Left lung (tissue), 14 donors: ENCODE results near the gene SELL. TPM values are rescaled to one million over a fixed set of nuclear protein-coding genes. Genes with fewer than 3 reads are reported as not detected.

ENCODE experiments used
- ATAC-seq: fragments of 200-7000 bp; cut with Tn5 transposase; one replicate; pipeline ENCODE4 v1.9.1; 2020; ENCODE audit warnings: moderate library complexity
- DNase-seq, 4 donors: peaks; one replicate each; pipeline ENCODE4 v3.0.0-alpha.2; 2013 to 2020
- H3K27ac ChIP-seq, 2 donors: fragments of 200-600 bp; sonication (generic) in 1 of 2; one replicate each; pipeline versions ENCODE4 v1.5.0 to v1.8.0; 2020 to 2021
- H3K27me3 ChIP-seq, 2 donors: fragments of 200-600 bp; sonication (generic) in 1 of 2; one replicate each; pipeline versions ENCODE4 v1.5.0 to v1.8.0; 2020 to 2021
- H3K36me3 ChIP-seq, 2 donors: fragments of 200-600 bp; sonication (generic) in 1 of 2; one replicate each; pipeline versions ENCODE4 v1.5.0 to v1.8.0; 2020 to 2021
- H3K4me1 ChIP-seq, 2 donors: fragments of 200-600 bp; one replicate each; pipeline ENCODE4 v1.8.0; 2021
- H3K4me3 ChIP-seq, 2 donors: fragments of 200-600 bp; sonication (generic) in 1 of 2; one replicate each; pipeline versions ENCODE4 v1.5.0 to v1.8.0; 2020 to 2021; ENCODE audit warnings: mild to moderate bottlenecking in 1 of 2
- H3K9me3 ChIP-seq, 2 donors: fragments of 200-600 bp; sonication (generic) in 1 of 2; one replicate each; pipeline versions ENCODE4 v1.5.0 to v1.8.0; 2020 to 2021
- intact Hi-C, 2 donors: fragments of 100-400 bp; cut with DNase I; formaldehyde crosslinking; loops; one replicate each; pipeline versions ENCODE4 v1.11.2 to v1.14.2; 2022
- long read RNA-seq, 12 donors: library from polyadenylated mRNA in 2 of 12; unstranded in 2 of 12; transcript quantifications; one replicate each; pipeline ENCODE4 v2.0.0 and lab custom pipeline, GENCODE V29; 2019 to 2026
- polyA plus RNA-seq, 6 donors: library from polyadenylated mRNA; unstranded; fragments of 120-200 nt; gene quantifications; one replicate each; pipeline ENCODE4 v1.2.1, GENCODE V29; 2013; ENCODE audit not compliant: insufficient read length in 6 of 6
- total RNA-seq, 2 donors: library from RNA; stranded (reverse); fragmentation: NEBNext Ultra II Directional; extraction: Animal tissue kit (Norgen Biotek cat#: 25700); gene quantifications; one replicate each; pipeline ENCODE4 v1.2.1, GENCODE V29; 2021
- TF ChIP-seq, protein P1 (sequence below), 2 donors: fragments of 200-600 bp; sonication (generic) in 1 of 2; IDR thresholded peaks; one replicate each; pipeline versions ENCODE4 v1.5.0 to v1.8.0; 2021; ENCODE audit warnings: antibody characterized with exemption in 2 of 2
- donor health status: DM: no; HTN: yes; CAD: no.
- donor health status: DM: no; HTN: no; CAD: no.

The SELL gene
- 10 to 100 TPM; 10.2 to 59.2 TPM for total RNA-seq
- polyA plus RNA-seq = 1 to 10 TPM; 2.6 to 4.5 (median 3.6) TPM
- long read RNA-seq, donor 1 = 0 reads
- long read RNA-seq, donor 2 = 0 reads
- long read RNA-seq, donor 3 = 0 reads
- long read RNA-seq, donor 4, partial matches to known transcripts = 0 of 4 reads
- long read RNA-seq, donor 4, other reads (novel, unspliced or antisense) = 1 of 4 reads
- long read RNA-seq, donor 5 = 0 reads
- long read RNA-seq, donor 6 = 0 reads
- long read RNA-seq, donor 7 = 0 reads
- long read RNA-seq, donor 8 = 0 reads
- long read RNA-seq, donor 9 = 0 reads
- long read RNA-seq, donor 10, transcript SELL-201 (9 exons, 2,436 nt) = major isoform, 13 of 15 reads
- long read RNA-seq, donor 10, partial matches to known transcripts = 0 of 15 reads
- long read RNA-seq, donor 10, other reads (novel, unspliced or antisense) = 2 of 15 reads
- long read RNA-seq, donor 11, partial matches to known transcripts = 0 of 1 reads
- long read RNA-seq, donor 11, other reads (novel, unspliced or antisense) = 0 of 1 reads
- long read RNA-seq, donor 12 = 0 reads

DNA sequence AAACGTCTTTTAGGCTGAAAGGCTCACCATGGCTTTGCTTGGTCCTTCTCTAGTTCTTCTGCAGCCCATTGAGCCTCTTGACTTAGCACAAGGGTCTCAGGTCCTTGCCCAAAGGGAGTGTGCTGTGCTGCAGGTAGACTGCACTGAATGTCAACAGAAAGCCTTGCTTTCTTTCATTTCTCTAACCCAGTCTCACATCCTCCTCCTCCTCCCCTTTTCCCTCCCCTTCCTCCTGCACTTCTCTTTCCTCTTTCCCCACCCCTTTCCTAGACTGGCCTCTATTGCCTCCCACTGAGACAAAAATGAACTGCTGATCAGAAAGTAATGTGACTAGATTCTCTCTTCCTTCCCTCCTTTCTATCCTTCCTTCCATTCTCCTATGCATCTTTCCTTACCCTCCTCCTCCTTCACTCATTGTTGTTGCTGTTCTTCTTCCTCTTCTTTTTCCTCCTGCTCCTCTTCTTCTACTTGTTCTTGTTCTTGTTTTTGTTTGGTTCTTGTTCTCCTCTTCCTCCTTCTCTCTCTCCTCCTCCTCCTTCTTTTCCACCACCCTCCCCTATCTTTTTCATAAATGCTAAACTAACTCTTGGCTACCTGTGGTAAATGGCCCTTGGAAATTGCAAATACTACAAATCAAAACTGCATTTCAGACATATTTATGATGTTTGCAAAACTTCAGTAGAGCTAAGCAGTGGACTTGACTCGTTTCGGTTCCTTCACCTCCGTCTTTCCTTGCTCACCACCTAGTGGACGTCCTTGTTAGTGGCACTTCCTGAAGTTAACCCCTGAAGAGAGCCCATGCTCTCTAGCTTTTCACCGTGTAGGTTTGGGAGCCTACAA, at the start of gene SELL:
Gene SELL, minus strand, starts transcription at position 152 of the 840 bp plus-strand sequence. Its CDS starts 122 bp downstream, at position 30.
- H3K36me3 ChIP-seq = no peaks in the 10 kb centered on the region
- intact Hi-C loops = loop anchor here in 1 of 2 donors (5.0 kb wide), 1 partner anchor 109 kb away; no protein-coding TSS in a partner anchor
- peak within 1 kb of the TSS; percentile 39 to 75 for H3K27ac ChIP-seq
- peaks cover 0 to 26% of the 10 kb centered on the region in 2 donors for H3K4me1 ChIP-seq
- H3K9me3 ChIP-seq = peaks cover 0 to 11% of the 10 kb centered on the region in 2 donors
- H3K4me3 ChIP-seq = peak within 1 kb of the TSS; percentile 13 to 34
- TF ChIP-seq, protein P1, sequence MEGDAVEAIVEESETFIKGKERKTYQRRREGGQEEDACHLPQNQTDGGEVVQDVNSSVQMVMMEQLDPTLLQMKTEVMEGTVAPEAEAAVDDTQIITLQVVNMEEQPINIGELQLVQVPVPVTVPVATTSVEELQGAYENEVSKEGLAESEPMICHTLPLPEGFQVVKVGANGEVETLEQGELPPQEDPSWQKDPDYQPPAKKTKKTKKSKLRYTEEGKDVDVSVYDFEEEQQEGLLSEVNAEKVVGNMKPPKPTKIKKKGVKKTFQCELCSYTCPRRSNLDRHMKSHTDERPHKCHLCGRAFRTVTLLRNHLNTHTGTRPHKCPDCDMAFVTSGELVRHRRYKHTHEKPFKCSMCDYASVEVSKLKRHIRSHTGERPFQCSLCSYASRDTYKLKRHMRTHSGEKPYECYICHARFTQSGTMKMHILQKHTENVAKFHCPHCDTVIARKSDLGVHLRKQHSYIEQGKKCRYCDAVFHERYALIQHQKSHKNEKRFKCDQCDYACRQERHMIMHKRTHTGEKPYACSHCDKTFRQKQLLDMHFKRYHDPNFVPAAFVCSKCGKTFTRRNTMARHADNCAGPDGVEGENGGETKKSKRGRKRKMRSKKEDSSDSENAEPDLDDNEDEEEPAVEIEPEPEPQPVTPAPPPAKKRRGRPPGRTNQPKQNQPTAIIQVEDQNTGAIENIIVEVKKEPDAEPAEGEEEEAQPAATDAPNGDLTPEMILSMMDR (IDR thresholded peaks at IDR 0.05) = peak; percentile 62 to 84
- H3K27me3 ChIP-seq = no peaks in the 10 kb centered on the region
- peak; percentile 100 for ATAC-seq
- DNase-seq = peak in 3 of 4 donors; percentile 30 to 65 (median 47)

- DNase-seq (no peak), ATAC-seq (no peak)
- Histone ChIP-seq H3K9me3 (no peaks in the 10 kb centered on the region), H3K4me3 (no peak overlapping the region), H3K36me3 (no peaks in the 10 kb centered on the region), H3K27me3 (no peaks in the 10 kb centered on the region), H3K4me1 (no peaks in the 10 kb centered on the region), H3K27ac (no peak overlapping the region)
- TF ChIP-seq, protein P1 (IDR thresholded peaks at IDR 0.05) = no peak
- intact Hi-C loops = no loop called here
Measured at GRCh38 chr1:169759038-169759437, 47.6 kb upstream of the SELL start.

DNA sequence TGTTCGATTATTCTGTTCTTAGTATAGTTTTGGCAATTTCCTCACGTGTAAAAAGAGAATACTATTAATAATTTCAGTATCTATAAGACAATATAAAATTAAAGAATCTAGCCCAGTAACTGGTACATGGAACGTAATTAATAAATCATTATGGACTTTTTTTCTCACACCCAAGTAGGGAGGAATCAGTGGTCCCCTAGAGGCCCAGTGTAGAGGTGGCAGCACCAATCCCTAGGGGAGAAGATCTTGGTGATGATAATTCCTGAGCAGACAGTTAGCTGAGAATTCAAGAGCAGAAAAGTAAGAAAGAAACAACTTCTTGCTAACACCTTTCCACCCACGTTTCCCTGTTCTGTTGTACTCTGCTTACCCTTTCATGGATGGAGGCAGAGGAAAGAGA, 42.1 kb upstream of the SELL start:
- Histone ChIP-seq H3K27ac (no peak overlapping the region), H3K27me3 (peaks cover 4 to 6% of the 10 kb centered on the region in 2 donors), H3K4me3 (no peak overlapping the region), H3K36me3 (no peaks in the 10 kb centered on the region), H3K9me3 (no peaks in the 10 kb centered on the region), H3K4me1 (no peaks in the 10 kb centered on the region)
- ATAC-seq (no peak), DNase-seq (no peak)
- TF ChIP-seq, protein P1 (IDR thresholded peaks at IDR 0.05) = no peak
- intact Hi-C loops = no loop called here

GRCh38 chr1:169750041-169750440, 38.6 kb upstream of the SELL start:
- Histone ChIP-seq H3K9me3 (no peaks in the 10 kb centered on the region), H3K27ac (no peak overlapping the region), H3K4me1 (no peaks in the 10 kb centered on the region), H3K4me3 (no peak overlapping the region), H3K36me3 (no peaks in the 10 kb centered on the region), H3K27me3 (peaks cover 4 to 6% of the 10 kb centered on the region in 2 donors)
- DNase-seq (no peak), ATAC-seq (no peak)
- TF ChIP-seq, protein P1 (IDR thresholded peaks at IDR 0.05) = no peak
- intact Hi-C loops = no loop called here
